Bone marrow (tissue), 2 donors: ENCODE measurements around the gene RFX7.

ENCODE experiments used
- DNase-seq, 2 donors: peaks; one replicate each; lab custom pipeline; 2025; lab: John Stamatoyannopoulos, UW

Gene RFX7

DNA sequence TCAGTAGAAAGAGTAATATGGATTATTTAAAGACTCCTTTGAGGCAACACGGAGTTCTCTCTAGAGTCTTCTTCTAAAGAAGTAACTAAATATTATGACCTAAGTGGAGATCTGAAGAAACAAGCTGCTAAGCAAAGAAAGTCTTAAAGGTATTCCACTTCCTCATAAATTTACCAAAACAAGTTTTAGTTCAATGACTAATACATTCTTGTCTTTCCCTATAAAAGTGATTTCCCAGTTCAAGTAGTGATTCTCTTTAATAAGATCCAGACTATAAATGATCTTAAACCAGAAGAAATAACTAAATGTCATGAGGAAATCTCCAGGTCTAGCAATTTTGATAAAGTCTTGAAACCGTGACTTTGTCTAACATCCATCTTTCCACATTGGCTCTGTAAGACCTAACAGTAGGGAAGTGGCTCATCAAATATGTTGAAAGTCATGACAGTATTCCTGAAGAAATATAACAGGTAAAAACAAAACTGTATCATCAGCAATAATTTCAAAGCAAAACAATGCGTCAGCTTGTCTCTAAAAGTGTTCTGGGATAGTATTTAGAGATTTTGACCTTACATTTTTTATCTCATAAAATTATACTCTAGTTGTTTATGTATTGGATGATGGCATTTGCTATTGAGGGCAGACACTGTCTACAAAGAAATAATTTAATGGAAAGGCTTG is 198.5 kb downstream of the RFX7 start:
- no peak for DNase-seq

DNA sequence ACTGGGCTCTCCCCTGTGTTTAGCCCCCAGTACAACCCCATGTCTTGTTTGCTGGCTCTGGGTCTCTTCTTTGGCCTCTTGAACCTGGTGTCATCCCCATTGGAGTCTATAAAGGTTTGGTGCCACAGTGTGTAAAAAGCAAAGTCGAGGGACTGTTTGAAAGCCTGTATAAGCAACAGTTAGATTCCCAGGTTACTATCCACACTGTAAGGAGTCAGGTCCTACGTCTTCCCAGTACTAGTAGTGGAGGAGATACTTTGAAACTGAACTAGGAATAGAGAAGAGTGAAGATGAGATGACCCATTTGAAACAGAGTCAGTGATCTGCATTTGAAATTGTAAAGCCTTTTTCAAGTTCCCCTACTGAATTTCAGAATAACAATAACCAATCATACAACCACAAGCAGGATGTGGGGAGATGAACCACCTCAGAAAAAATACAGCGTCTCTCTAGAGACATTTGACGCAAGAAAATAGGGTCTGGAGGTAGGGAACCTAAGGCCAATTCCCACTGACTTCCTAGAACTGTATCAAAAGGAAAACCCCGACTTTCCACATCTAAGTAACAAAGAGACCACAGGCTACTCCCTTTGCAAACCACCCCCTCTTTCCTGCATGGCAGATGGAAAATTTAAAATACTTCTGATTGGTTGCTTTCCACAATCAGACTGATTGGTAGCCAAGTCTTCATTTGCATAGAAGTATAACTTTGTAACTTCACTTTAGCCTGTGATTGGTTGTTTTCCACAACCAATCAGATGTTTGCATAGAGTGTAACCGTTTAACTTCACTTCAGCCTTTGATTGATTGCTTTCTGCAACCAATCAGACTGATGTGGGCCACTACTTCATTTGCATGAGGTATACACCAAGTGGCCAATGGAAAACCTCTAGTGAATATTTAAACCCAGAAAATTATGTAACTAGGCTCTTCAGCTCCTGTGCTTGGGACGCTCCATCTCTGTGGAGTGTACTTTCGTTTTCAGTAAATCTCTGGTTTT is 200.4 kb downstream of the RFX7 start:
- DNase-seq: no peak

DNA sequence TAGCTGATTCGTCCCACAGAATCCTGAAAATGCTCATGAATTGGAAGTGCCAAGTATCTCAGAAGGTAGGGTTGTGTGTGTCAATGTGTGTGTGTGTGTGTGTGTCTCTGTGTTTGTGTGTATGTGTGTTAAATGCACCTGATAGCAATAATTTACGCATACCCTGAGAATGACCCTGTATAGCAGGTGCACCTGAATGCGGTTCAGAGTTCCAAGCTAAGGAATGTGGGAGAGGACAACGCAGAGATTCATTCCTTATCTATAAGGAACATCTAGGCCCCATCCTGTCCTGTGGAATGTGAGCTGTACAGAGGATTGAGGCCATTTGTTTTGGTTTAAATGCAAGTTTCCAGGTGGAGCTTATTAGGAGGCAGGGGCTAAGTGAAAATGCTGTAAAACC is 201.2 kb downstream of the RFX7 start:
- no peak for DNase-seq

DNA sequence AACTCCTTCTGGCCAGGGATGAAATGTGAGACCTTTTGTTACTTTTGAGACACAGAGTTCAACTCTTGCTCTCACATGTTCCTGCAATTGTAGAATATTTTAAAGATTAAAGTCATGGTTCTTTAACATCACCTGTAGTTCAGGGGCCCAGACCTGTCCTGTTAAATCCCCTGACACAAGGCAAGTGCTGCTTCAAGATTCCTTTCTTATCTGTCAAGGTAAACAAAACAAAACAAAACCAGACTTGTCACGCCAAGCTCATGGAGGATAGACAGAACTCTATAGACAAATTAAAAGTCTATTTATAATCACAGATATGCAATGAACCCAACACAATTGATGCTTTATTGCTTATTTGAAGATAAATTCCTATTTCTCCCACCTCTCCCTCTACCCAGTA is 201.6 kb downstream of the RFX7 start:
- no peak for DNase-seq

DNA sequence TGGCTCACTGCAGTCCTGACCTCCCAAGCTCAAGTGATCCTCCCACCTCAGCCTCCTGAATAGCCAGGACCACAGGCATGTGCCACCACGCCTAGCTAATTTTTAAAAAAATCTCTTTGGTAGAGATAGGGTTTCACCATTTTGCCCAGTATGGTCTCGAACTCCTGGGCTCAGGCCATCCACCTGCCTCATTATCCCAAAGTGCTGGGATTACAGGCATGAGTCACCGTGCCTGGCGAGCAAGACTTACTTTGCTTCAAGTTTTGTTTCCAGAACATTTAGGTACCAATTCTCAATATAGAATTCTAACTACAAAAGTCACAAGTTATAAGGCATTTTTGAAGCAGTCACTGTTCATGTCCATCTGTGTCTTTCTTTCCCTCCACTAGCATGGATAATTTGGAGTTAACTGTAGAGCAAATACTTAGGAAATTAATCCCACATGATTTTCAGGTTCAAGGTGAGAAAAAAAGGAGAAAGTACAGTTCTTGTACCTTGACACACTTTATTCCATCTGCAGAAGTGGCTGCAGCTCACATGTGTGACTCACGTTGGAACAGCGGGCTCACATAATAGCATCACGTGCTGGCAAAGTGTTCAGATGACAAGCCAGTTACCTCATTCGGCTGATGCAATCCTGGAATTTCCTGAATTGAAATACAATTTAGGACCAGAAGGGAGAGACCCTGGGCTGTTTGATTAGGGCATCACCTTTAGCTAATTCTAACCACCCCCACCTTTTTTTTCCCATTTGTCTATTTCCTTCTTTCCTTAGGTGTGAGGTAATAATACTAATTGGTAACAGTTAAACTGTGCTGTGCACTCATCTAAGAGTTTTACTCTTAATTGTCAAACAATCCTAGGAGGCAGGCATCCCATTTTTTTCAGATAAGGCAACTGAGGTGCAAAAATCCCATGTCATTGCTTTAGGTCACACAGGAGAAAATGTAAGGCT is 203.3 kb downstream of the RFX7 start:
- no peak for DNase-seq

DNA sequence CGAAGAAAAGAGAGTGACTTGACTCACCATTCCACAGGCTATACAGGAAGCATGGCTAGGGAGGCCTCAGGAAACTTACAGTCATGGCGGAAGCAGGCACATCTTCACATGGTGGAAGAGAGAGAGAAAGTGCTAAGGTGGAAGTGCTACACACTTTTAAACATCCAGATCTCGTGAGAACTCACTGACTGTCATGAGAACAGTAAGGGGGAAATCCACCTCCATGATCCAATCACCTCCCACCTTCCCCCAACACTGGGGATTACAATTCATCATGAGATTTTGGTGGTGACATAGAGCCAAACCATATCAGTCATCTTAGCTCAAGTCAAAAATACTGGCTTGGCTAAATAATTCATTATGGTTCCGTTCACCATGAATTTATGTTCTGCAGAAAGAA is 205.0 kb downstream of the RFX7 start:
- DNase-seq: no peak

DNA sequence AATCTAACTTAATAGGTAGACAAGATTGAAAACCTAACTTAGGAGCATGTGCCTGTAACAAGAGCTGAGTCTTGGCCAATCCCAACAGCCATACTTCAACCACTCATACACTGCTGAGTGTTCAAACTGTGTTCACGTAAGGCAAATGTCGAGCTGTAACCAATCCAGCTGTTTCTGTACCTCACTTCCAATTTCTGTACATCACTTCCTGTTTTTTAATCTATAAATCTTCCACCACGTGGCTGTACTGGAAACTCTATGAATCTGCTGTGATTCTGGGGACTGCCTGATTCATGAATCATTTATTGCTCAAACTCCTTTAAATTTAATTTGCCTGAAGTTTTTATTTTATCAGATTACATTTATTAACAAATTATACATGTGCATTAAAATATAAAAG is 205.7 kb downstream of the RFX7 start:
- no peak for DNase-seq
